Osteocyte (in vitro differentiated cells): ENCODE data around the gene PLCH2. TPM values are rescaled to one million over a fixed set of nuclear protein-coding genes. Genes with fewer than 3 reads are reported as not detected.

Experiments used
- DNase-seq: peaks from one replicate; pipeline ENCODE4 v3.0.0; 2021; ENCODE audit warnings: mixed read lengths; ENCODE audit not compliant: unreplicated experiment; ENCODE audit errors: extremely low spot score
- H3K27ac Mint-ChIP-seq: one replicate; pipeline ENCODE4 v1.8.0; 2021; ENCODE audit warnings: mild to moderate bottlenecking, mixed read lengths; ENCODE audit not compliant: unreplicated experiment
- H3K27me3 Mint-ChIP-seq: one replicate; pipeline ENCODE4 v1.8.0; 2021; ENCODE audit warnings: mixed read lengths; ENCODE audit not compliant: unreplicated experiment
- H3K36me3 Mint-ChIP-seq: one replicate; pipeline ENCODE4 v1.8.0; 2021; ENCODE audit warnings: mixed read lengths; ENCODE audit not compliant: unreplicated experiment
- H3K4me1 Mint-ChIP-seq: one replicate; pipeline ENCODE4 v1.8.0; 2021; ENCODE audit warnings: mixed read lengths; ENCODE audit not compliant: unreplicated experiment
- H3K4me3 Mint-ChIP-seq: one replicate; pipeline ENCODE4 v1.8.0; 2021; ENCODE audit warnings: mild to moderate bottlenecking, moderate library complexity, mixed read lengths; ENCODE audit not compliant: unreplicated experiment
- H3K9me3 Mint-ChIP-seq: one replicate; pipeline ENCODE4 v1.8.0; 2021; ENCODE audit warnings: mixed read lengths; ENCODE audit not compliant: unreplicated experiment
- CTCF ChIP-seq: fragments of 200-600 bp; sonication (generic); IDR thresholded peaks from 2 replicates; pipeline ENCODE4 v1.5.0; 2021; ENCODE audit warnings: antibody characterized with exemption, mild to moderate bottlenecking, moderate library complexity
- total RNA-seq: library from RNA; stranded (reverse); gene quantifications from 2 replicates; pipeline ENCODE4 v1.2.1, GENCODE V29; 2021

Gene PLCH2
- total RNA-seq, 1 donor from 2014 or later = 12.6 TPM

GRCh38 chr1:2525920-2526823 lies 50.1 kb downstream of the PLCH2 start, which contains the start of gene PANK4:
TSS of gene PANK4 (minus strand) at chr1:2526596. CDS start at chr1:2526587, 9 bp downstream.
- peaks cover 2% of the 10 kb centered on the region for H3K36me3 Mint-ChIP-seq
- peak; percentile 96 for DNase-seq
- H3K9me3 Mint-ChIP-seq = no peaks in the 10 kb centered on the region
- H3K4me1 Mint-ChIP-seq = peaks cover 46% of the 10 kb centered on the region
- H3K4me3 Mint-ChIP-seq = peak within 1 kb of the TSS; percentile 87
- TF ChIP-seq CTCF = peak; percentile 23
- H3K27ac Mint-ChIP-seq = peak within 1 kb of the TSS; percentile 93
- H3K27me3 Mint-ChIP-seq = no peaks in the 10 kb centered on the region

- Mint-ChIP-seq H3K27ac (peak overlapping the region; percentile 23), H3K4me3 (no peak overlapping the region), H3K36me3 (no peaks in the 10 kb centered on the region), H3K4me1 (peaks cover 46% of the 10 kb centered on the region), H3K9me3 (no peaks in the 10 kb centered on the region), H3K27me3 (no peaks in the 10 kb centered on the region)
- no peak for DNase-seq
- TF ChIP-seq CTCF = no peak
These were observed 50.9 kb downstream of the PLCH2 start for GRCh38 chr1:2526824-2527555.

GRCh38 chr1:2527556-2527860 lies 51.4 kb downstream of the PLCH2 start:
- Mint-ChIP-seq H3K4me1 (peaks cover 46% of the 10 kb centered on the region), H3K36me3 (no peaks in the 10 kb centered on the region), H3K4me3 (no peak overlapping the region), H3K27ac (no peak overlapping the region), H3K27me3 (no peaks in the 10 kb centered on the region), H3K9me3 (no peaks in the 10 kb centered on the region)
- DNase-seq = no peak
- TF ChIP-seq CTCF = no peak

DNA sequence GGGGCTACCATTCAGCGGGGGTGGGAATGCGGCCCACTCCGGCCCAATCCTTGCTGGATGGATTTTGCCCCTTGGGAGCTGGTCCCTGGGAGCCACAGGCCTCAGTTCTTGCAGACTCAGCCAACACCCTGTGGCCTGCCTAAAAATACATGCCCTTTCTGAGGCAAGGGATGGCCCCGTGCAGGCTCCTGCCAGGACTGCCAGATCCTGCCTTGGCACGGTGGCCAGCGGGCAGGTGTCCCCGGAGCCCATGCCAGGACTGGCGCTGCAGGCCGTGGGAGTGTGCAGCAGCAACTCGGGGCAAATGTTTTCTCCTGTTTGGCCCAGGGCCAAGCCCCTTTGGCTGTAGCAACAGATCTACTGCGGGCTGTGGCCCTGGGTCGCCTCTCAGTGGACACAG lies 51.9 kb downstream of the PLCH2 start:
- DNase-seq = no peak
- no peaks in the 10 kb centered on the region for H3K27me3 Mint-ChIP-seq
- H3K9me3 Mint-ChIP-seq = no peaks in the 10 kb centered on the region
- H3K4me1 Mint-ChIP-seq = peaks cover 50% of the 10 kb centered on the region
- H3K4me3 Mint-ChIP-seq = no peak overlapping the region
- no peak for TF ChIP-seq CTCF
- no peak overlapping the region for H3K27ac Mint-ChIP-seq
- no peaks in the 10 kb centered on the region for H3K36me3 Mint-ChIP-seq

GRCh38 chr1:2528611-2528965 lies 52.5 kb downstream of the PLCH2 start:
- Mint-ChIP-seq H3K27me3 (no peaks in the 10 kb centered on the region), H3K4me3 (no peak overlapping the region), H3K9me3 (no peaks in the 10 kb centered on the region), H3K4me1 (peaks cover 51% of the 10 kb centered on the region), H3K27ac (no peak overlapping the region), H3K36me3 (no peaks in the 10 kb centered on the region)
- no peak for DNase-seq
- no peak for TF ChIP-seq CTCF
